GM12873 (cell line): ENCODE measurements around the gene OR10J1.

Experiments
- TF ChIP-seq, protein P1 (sequence below): IDR thresholded peaks from 2 replicates; pipeline ENCODE4 v1.5.1; 2012; ENCODE audit warnings: low read depth, mild to moderate bottlenecking, moderate library complexity, low read length, control low read depth; ENCODE audit not compliant: insufficient read depth; ENCODE audit errors: missing control alignments

Gene OR10J1

GRCh38 chr1:159465191-159465603 is 25.7 kb downstream of the OR10J1 start:
- TF ChIP-seq, protein P1, sequence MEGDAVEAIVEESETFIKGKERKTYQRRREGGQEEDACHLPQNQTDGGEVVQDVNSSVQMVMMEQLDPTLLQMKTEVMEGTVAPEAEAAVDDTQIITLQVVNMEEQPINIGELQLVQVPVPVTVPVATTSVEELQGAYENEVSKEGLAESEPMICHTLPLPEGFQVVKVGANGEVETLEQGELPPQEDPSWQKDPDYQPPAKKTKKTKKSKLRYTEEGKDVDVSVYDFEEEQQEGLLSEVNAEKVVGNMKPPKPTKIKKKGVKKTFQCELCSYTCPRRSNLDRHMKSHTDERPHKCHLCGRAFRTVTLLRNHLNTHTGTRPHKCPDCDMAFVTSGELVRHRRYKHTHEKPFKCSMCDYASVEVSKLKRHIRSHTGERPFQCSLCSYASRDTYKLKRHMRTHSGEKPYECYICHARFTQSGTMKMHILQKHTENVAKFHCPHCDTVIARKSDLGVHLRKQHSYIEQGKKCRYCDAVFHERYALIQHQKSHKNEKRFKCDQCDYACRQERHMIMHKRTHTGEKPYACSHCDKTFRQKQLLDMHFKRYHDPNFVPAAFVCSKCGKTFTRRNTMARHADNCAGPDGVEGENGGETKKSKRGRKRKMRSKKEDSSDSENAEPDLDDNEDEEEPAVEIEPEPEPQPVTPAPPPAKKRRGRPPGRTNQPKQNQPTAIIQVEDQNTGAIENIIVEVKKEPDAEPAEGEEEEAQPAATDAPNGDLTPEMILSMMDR = no peak

GRCh38 chr1:159468321-159468720 is 28.8 kb downstream of the OR10J1 start:
- TF ChIP-seq, protein P1 = no peak

DNA sequence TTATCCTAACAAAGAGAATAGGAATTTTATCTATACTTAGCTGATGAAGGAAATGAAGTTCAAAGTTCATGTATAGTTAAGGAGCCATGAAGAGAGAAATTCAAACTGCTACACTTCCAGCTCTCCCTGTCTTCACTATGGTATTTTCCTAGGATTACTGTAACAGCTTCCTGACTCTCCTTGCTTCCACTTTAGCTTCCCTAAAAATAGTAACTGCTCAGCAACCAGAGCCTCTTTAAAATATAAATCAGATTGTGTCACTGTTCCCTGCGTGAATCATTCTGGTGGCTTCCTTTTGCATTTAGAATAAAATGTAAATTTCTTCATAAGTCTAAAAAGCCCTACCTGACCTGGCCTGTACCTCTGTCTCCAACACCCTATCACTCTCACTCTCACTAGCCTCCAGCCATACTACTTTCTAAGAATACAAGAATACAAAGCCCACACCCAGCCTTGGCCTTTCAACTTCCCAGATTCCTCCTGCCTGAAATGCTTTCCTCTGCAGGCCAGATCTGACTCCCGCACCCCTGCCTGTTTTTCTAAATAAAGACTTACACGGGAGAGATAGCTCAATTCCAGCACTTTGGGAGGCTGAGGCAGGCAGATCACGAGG is 30.5 kb downstream of the OR10J1 start:
- TF ChIP-seq, protein P1 = no peak

- TF ChIP-seq, protein P1 = no peak
Measured at GRCh38 chr1:159473335-159473734, 33.8 kb downstream of the OR10J1 start.

DNA sequence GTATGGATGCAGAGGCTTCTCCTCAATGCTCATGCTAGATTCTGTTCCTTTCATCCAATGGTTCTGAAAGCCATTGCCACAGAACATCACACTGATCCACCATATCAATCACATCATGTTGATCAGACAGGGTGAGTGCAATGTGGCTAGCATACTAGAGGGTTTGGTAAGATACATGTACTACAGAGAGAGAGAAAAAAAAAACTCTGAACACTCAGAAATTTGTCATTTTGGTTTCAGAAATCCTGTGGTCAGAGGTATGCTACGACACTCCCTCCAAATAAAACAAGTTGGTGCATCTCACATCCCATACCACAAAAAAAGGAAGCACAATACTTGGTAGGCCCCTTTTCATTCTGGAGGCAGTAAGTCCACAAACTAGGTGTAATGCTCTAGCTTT is 35.4 kb downstream of the OR10J1 start:
- TF ChIP-seq, protein P1 = no peak

GRCh38 chr1:159483501-159483900 is 44.0 kb downstream of the OR10J1 start:
- TF ChIP-seq, protein P1 = no peak
